Transverse colon (tissue), 4 donors: Measurements from ENCODE around the gene MIER2. TPM values are rescaled to one million over a fixed set of nuclear protein-coding genes. Genes with fewer than 3 reads are reported as not detected.
"Not testable (repeated sequence)": the region's sequence is repeated elsewhere in the genome, so short reads cannot be mapped to it uniquely, and the experiment has no call there.

ENCODE experiments used
- DNase-seq: peaks from one replicate; pipeline ENCODE4 v3.0.0-alpha.2; 2019
- H3K27ac ChIP-seq, 4 donors: fragments of 200-600 bp; sonication (generic); 2 replicates each; pipeline ENCODE4 v1.5.1; 2016 to 2018; ENCODE audit warnings: inconsistent platforms in 4 of 4
- H3K27me3 ChIP-seq: fragments of 200-600 bp; sonication (generic); 2 replicates; pipeline ENCODE4 v1.5.1; 2017; ENCODE audit warnings: inconsistent platforms
- H3K36me3 ChIP-seq, 4 donors: fragments of 200-600 bp; sonication (generic); 2 replicates each; pipeline ENCODE4 v1.5.1; 2017 to 2019; ENCODE audit warnings: inconsistent platforms in 4 of 4
- H3K4me1 ChIP-seq, 4 donors: fragments of 200-600 bp; sonication (generic); 2 replicates each; pipeline ENCODE4 v1.5.1; 2017 to 2020; ENCODE audit warnings: inconsistent platforms in 4 of 4
- H3K4me3 ChIP-seq, 4 donors: fragments of 200-600 bp; sonication (generic); 1 replicate in 1 of 4; 2 replicates in 3 of 4; pipeline versions ENCODE4 v1.5.1 to v1.6.1; 2017 to 2019; ENCODE audit warnings: inconsistent platforms in 4 of 4
- H3K9me3 ChIP-seq, 2 donors: fragments of 200-600 bp; sonication (generic); 2 replicates each; pipeline ENCODE4 v1.5.1; 2017 to 2019; ENCODE audit warnings: inconsistent platforms in 2 of 2
- CTCF ChIP-seq, 5 experiments: fragments of 200-600 bp in 3 of 5; fragments of 450-650 bp in 2 of 5; sonication (generic) in 3 of 5; IDR thresholded peaks; 1 replicate in 2 of 5; 2 replicates in 3 of 5; pipeline ENCODE4 v1.5.1; 2016 to 2017; ENCODE audit warnings: antibody characterized with exemption in 5 of 5, inconsistent platforms in 3 of 5, mild to moderate bottlenecking in 2 of 5, moderate library complexity in 1 of 5
- EP300 ChIP-seq: sonication (generic); formaldehyde crosslinking; IDR thresholded peaks from one replicate; pipeline ENCODE4 v1.6.1; 2017; ENCODE audit warnings: antibody characterized with exemption, low read depth
- POLR2A ChIP-seq: fragments of 450-650 bp; IDR thresholded peaks from one replicate; pipeline ENCODE4 v1.6.1; 2016; ENCODE audit warnings: antibody characterized with exemption, mild to moderate bottlenecking, moderate library complexity
- POLR2AphosphoS5 ChIP-seq, 3 donors: sonication (generic); formaldehyde crosslinking; IDR thresholded peaks; one replicate each; pipeline ENCODE4 v1.6.1; 2016; ENCODE audit warnings: antibody characterized with exemption in 3 of 3
- WGBS, 2 donors: methylation state at CpG; one replicate each; pipeline ENCODE4 v1.1.5; 2018; ENCODE audit warnings: low coverage in 1 of 2; 5-methylcytosine and 5-hydroxymethylcytosine counted together
- in situ Hi-C, 4 donors: fragments of 200-750 bp; cut with MboI; loops; one replicate each; pipeline versions ENCODE4 v1.15.0 to v1.15.1; 2017; ENCODE audit warnings: low sequenced_read_pairs in 3 of 4, low pct_ligation_motif_present in 1 of 4, low pct_unique_long_range_greater_than_20kb in 1 of 4
- intact Hi-C: fragments of 100-400 bp; cut with DNase I; formaldehyde crosslinking; loops from one replicate; pipeline ENCODE4 v1.15.1; 2023; ENCODE audit warnings: low total_unique reads
- total RNA-seq, 4 donors: library from RNA; depleted of rRNA; stranded (reverse); fragments of >200 nt; gene quantifications; one replicate each; pipeline ENCODE4 v1.1.0, GENCODE V29; 2016

MIER2 gene
- total RNA-seq, 4 donors from 2014 or later: 8.2 to 41.1 (median 16.7) TPM

GRCh38 chr19:275958-276646, 68.5 kb downstream of the MIER2 start:
- H3K27me3 ChIP-seq: peaks cover 18% of the 10 kb centered on the region
- 81 to 83% methylated on average over 14 to 19 of the region's 19 CpGs for WGBS, 2 donors
- H3K9me3 ChIP-seq: no peaks in the 10 kb centered on the region
- H3K4me3 ChIP-seq: no peak overlapping the region
- in situ Hi-C loops (no loop called here), intact Hi-C loops (no loop called here)
- TF ChIP-seq EP300 (no peak), CTCF (IDR thresholded peaks at IDR 0.05) (no peak), POLR2AphosphoS5 (IDR thresholded peaks at IDR 0.05) (no peak), POLR2A (no peak)
- H3K36me3 ChIP-seq: no peaks in the 10 kb centered on the region
- no peak overlapping the region for H3K27ac ChIP-seq
- no peak for DNase-seq
- H3K4me1 ChIP-seq: no peaks in the 10 kb centered on the region

GRCh38 chr19:275000-275399, 69.6 kb downstream of the MIER2 start:
- 83 to 89% methylated on average over 4 to 9 of the region's 9 CpGs for WGBS, 2 donors
- Histone ChIP-seq H3K4me1 (no peaks in the 10 kb centered on the region), H3K4me3 (no peak overlapping the region), H3K36me3 (no peaks in the 10 kb centered on the region), H3K27ac (no peak overlapping the region), H3K27me3 (peaks cover 10% of the 10 kb centered on the region), H3K9me3 (no peaks in the 10 kb centered on the region)
- intact Hi-C loops (no loop called here), in situ Hi-C loops (no loop called here)
- no peak for DNase-seq
- TF ChIP-seq CTCF (IDR thresholded peaks at IDR 0.05): no peak
- no peak for TF ChIP-seq EP300
- TF ChIP-seq POLR2AphosphoS5 (IDR thresholded peaks at IDR 0.05): no peak
- TF ChIP-seq POLR2A: no peak

GRCh38 chr19:273393-273792, 71.2 kb downstream of the MIER2 start:
- in situ Hi-C loops: no loop called here
- TF ChIP-seq POLR2AphosphoS5 (IDR thresholded peaks at IDR 0.05) (no peak), POLR2A (no peak), CTCF (IDR thresholded peaks at IDR 0.05) (no peak), EP300 (no peak)

GRCh38 chr19:271856-272255, 72.7 kb downstream of the MIER2 start:
- intact Hi-C loops: no loop called here
- Histone ChIP-seq H3K27ac (no peak overlapping the region), H3K9me3 (no peaks in the 10 kb centered on the region), H3K27me3 (peaks cover 17% of the 10 kb centered on the region), H3K4me1 (peaks cover 0 to 10% (median 5%) of the 10 kb centered on the region in 4 donors), H3K36me3 (no peaks in the 10 kb centered on the region), H3K4me3 (no peak overlapping the region)
- no peak for DNase-seq
- in situ Hi-C loops: no loop called here
- TF ChIP-seq POLR2A (no peak), EP300 (no peak), CTCF (IDR thresholded peaks at IDR 0.05) (no peak), POLR2AphosphoS5 (IDR thresholded peaks at IDR 0.05) (no peak)
- 50 to 69% methylated on average over 6 of the region's 6 CpGs for WGBS, 2 donors

More at GRCh38 chr19:273393-273792, 71.2 kb downstream of the MIER2 start:
- no peak overlapping the region for H3K4me3 ChIP-seq
- 84 to 87% methylated on average over 3 to 6 of the region's 6 CpGs for WGBS, 2 donors
- no peaks in the 10 kb centered on the region for H3K9me3 ChIP-seq
- no peak overlapping the region for H3K27ac ChIP-seq
- DNase-seq: no peak
- H3K36me3 ChIP-seq: no peaks in the 10 kb centered on the region
- peaks cover 18% of the 10 kb centered on the region for H3K27me3 ChIP-seq
- H3K4me1 ChIP-seq: no peaks in the 10 kb centered on the region
- intact Hi-C loops: no loop called here

GRCh38 chr19:270766-271318, 73.8 kb downstream of the MIER2 start:
- Histone ChIP-seq H3K27me3 (peaks cover 21% of the 10 kb centered on the region), H3K4me1 (peaks cover 0 to 13% (median 7%) of the 10 kb centered on the region in 4 donors)
- H3K36me3 ChIP-seq, H3K27ac ChIP-seq, DNase-seq, intact Hi-C loops, H3K9me3 ChIP-seq, H3K4me3 ChIP-seq, in situ Hi-C loops: not testable (repeated sequence)
- 77 to 89% methylated on average over 3 to 12 of the region's 12 CpGs for WGBS, 2 donors
